Measurements from ENCODE around the gene FMO4. TPM values are rescaled to one million over a fixed set of nuclear protein-coding genes. Genes with fewer than 3 reads are reported as not detected.

FMO4 gene
- total and polyA plus RNA-seq, 2 of the 13 experiments (the other 11 are each of a cell fraction or from before 2014, with no cell fraction given) = 0.07 to 0.29 TPM

- in situ Hi-C loops (cut with HindIII; ENCODE audit: extremely low pct_ligation_motif_present, low pct_unique_long_range_greater_than_20kb) = no loop called here
- no peak for ATAC-seq
Measured at GRCh38 chr1:171311771-171312558, 2.0 kb upstream of the FMO4 start.

GRCh38 chr1:171313319-171313834 lies 606 bp upstream of the FMO4 start:
- no peak for DNase-seq (ENCODE audit: low spot score)
- ChIA-PET CTCF (ENCODE audit: low intra/inter-chr PET ratio, low total read pairs) (interaction anchor here (2.1 kb wide), 1 partner anchor 68 kb away, joined by 7 read pairs; no protein-coding TSS in a partner anchor), POLR2A (no interaction called here)
- Histone ChIP-seq H3K27ac (ENCODE audit: extremely low read length, insufficient read depth, low read length) (no peak overlapping the region), H2AFZ (ENCODE audit: low read length) (no peak overlapping the region), H3K9ac (ENCODE audit: insufficient read depth, low read depth, low read length) (no peak overlapping the region), H3K79me2 (ENCODE audit: insufficient read depth, low read length) (no peaks in the 10 kb centered on the region), H3K27me3 (ENCODE audit: control insufficient read depth in 1 of 2, insufficient read depth in 2 of 2, low read length in 2 of 2) (no peaks in the 10 kb centered on the region), H3K4me1 (ENCODE audit: insufficient read depth, low read length) (peaks cover 8% of the 10 kb centered on the region; the same call in 1 of the 2 replicates), H3K36me3 (replicated peaks in 1 of 2; ENCODE audit: control insufficient read depth in 1 of 2, insufficient read depth in 2 of 2, low read length in 2 of 2) (no peaks in the 10 kb centered on the region), H3K4me2 (ENCODE audit: low read depth, low read length) (peak overlapping the region; percentile 15; the same call in 1 of the 2 replicates), H3K9me3 (ENCODE audit: low read length) (no peaks in the 10 kb centered on the region), H4K20me1 (ENCODE audit: insufficient read depth, low read length) (no peaks in the 10 kb centered on the region), H3K4me3 (replicated peaks in 1 of 3; ENCODE audit: insufficient read depth in 1 of 3, low read depth in 2 of 3, low read length in 3 of 3) (no peak overlapping the region)
- ATAC-seq = no peak
- WGBS (ENCODE audit: low lambda C conversion rate) = 0% methylated on average over 1 of the region's 1 CpG
- intact Hi-C loops (cut with micrococcal nuclease; ENCODE audit: unreplicated experiment) (loop anchor here (10.0 kb wide), 1 partner anchor 349 kb away; no protein-coding TSS in a partner anchor), in situ Hi-C loops (cut with HindIII; ENCODE audit: extremely low pct_ligation_motif_present, low pct_unique_long_range_greater_than_20kb) (no loop called here)
- no TSS peak for BruUV-seq (replicated peaks)
- no peak for FAIRE-seq
- no peak for TF ChIP-seq ZNF816 (CRISPR knock-in tag; IDR thresholded peaks at IDR 0.05; ENCODE audit: borderline replicate concordance)
- TF ChIP-seq ZNF781 (CRISPR knock-in tag; IDR thresholded peaks at IDR 0.05; ENCODE audit: borderline replicate concordance, not compliant biosample characterization) = no peak
- no peak for TF ChIP-seq ZBTB14 (CRISPR knock-in tag; IDR thresholded peaks at IDR 0.05)
- TF ChIP-seq ZFP1 (CRISPR knock-in tag; IDR thresholded peaks at IDR 0.05) = no peak
- no peak for TF ChIP-seq GATAD1 (CRISPR knock-in tag; IDR thresholded peaks at IDR 0.05)
- no peak for TF ChIP-seq ZBTB7A (CRISPR knock-in tag; IDR thresholded peaks at IDR 0.05)
- TF ChIP-seq KLF16 (CRISPR knock-in tag; IDR thresholded peaks at IDR 0.05) = no peak
- TF ChIP-seq RELA (CRISPR knock-in tag; IDR thresholded peaks at IDR 0.05) = no peak
- TF ChIP-seq CEBPG (CRISPR knock-in tag; IDR thresholded peaks at IDR 0.05) = no peak
- no peak for TF ChIP-seq ZNF777 (CRISPR knock-in tag; IDR thresholded peaks at IDR 0.05)
- no peak for TF ChIP-seq BORCS8-MEF2B (CRISPR knock-in tag; IDR thresholded peaks at IDR 0.05)
- no peak for TF ChIP-seq NR2F6 (IDR thresholded peaks at IDR 0.05)
- no peak for TF ChIP-seq NR2F6 (CRISPR knock-in tag; IDR thresholded peaks at IDR 0.05)
- no peak for TF ChIP-seq MIER3 (CRISPR knock-in tag; IDR thresholded peaks at IDR 0.05; ENCODE audit: borderline replicate concordance)

More at GRCh38 chr1:171311771-171312558, 2.0 kb upstream of the FMO4 start:
- H3K4me2 ChIP-seq (ENCODE audit: low read depth, low read length) = no peak overlapping the region
- POLR2A ChIA-PET = no interaction called here
- no peaks in the 10 kb centered on the region for H3K27me3 ChIP-seq (ENCODE audit: control insufficient read depth in 1 of 2, insufficient read depth in 2 of 2, low read length in 2 of 2)
- H2AFZ ChIP-seq (ENCODE audit: low read length) = no peak overlapping the region
- 31% methylated on average over 8 of the region's 8 CpGs for WGBS (ENCODE audit: low lambda C conversion rate)
- FAIRE-seq (no peak), DNase-seq (ENCODE audit: low spot score) (no peak)
- H3K27ac ChIP-seq (ENCODE audit: extremely low read length, insufficient read depth, low read length) = no peak overlapping the region
- no peak overlapping the region for H3K4me3 ChIP-seq (replicated peaks in 1 of 3; ENCODE audit: insufficient read depth in 1 of 3, low read depth in 2 of 3, low read length in 3 of 3)
- no peaks in the 10 kb centered on the region for H3K36me3 ChIP-seq (replicated peaks in 1 of 2; ENCODE audit: control insufficient read depth in 1 of 2, insufficient read depth in 2 of 2, low read length in 2 of 2)
- TF ChIP-seq CEBPB (IDR thresholded peaks at IDR 0.05; ENCODE audit: borderline replicate concordance, low read depth, low read length) = peak; percentile 80
- TF ChIP-seq ZFY (CRISPR knock-in tag; IDR thresholded peaks at IDR 0.05) = no peak
- TF ChIP-seq CEBPG (CRISPR knock-in tag; IDR thresholded peaks at IDR 0.05) = 0 out of 2 replicates have a peak, but pooled peaks have one; percentile 13
- BruUV-seq (replicated peaks) = no TSS peak
- peaks cover 8% of the 10 kb centered on the region; the same call in 1 of the 2 replicates for H3K4me1 ChIP-seq (ENCODE audit: insufficient read depth, low read length)
- intact Hi-C loops (cut with micrococcal nuclease; ENCODE audit: unreplicated experiment) = loop anchor here (10.0 kb wide), 1 partner anchor 347 kb away; no protein-coding TSS in a partner anchor
- H3K79me2 ChIP-seq (ENCODE audit: insufficient read depth, low read length) = no peaks in the 10 kb centered on the region
- CTCF ChIA-PET (ENCODE audit: low intra/inter-chr PET ratio, low total read pairs) = no interaction called here
- no peak overlapping the region for H3K9ac ChIP-seq (ENCODE audit: insufficient read depth, low read depth, low read length)
- H4K20me1 ChIP-seq (ENCODE audit: insufficient read depth, low read length) = no peaks in the 10 kb centered on the region
- no peaks in the 10 kb centered on the region for H3K9me3 ChIP-seq (ENCODE audit: low read length)

Measured in HepG2 (cell line).